HG02970 (cell line): ENCODE results near the gene AP5S1.
"Not testable (repeated sequence)": the region's sequence is repeated elsewhere in the genome, so short reads cannot be mapped to it uniquely, and the experiment has no call there.

Experiments
- ATAC-seq: cut with Tn5 transposase; IDR thresholded peaks from one replicate; pipeline ENCODE4 v1.9.1; 2021; ENCODE audit warnings: mild to moderate bottlenecking, moderate library complexity, moderate number of reproducible peaks; ENCODE audit not compliant: unreplicated experiment, low FRiP score

The AP5S1 gene

DNA sequence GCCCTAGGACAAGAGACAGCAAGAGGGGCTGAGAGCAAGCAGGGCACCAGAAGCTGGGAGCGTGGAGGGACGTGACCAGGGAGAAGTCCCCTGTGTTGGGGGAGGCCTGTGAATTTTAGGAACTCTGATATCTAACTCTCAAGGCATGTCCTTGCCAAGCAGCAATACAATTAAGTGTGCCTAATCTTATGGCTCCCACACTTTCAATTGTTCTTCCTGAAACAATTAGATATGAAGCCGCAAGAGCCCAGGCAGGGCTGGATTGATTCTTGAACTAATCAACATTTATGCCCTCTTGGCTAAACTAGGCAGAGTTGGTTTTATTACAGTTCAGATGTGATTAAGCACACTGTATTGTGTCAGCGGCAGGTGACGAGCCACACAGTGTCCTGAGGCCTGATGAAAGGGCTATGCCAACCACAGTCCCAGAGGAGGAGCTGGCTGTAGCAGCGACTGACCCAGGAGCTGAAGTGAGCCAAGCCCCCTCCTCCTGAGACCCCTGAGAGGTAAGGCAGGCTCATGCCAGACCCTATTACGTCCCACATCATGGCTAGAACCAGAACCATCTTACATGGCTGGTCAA, 22.1 kb downstream of the AP5S1 start:
- no peak for ATAC-seq

DNA sequence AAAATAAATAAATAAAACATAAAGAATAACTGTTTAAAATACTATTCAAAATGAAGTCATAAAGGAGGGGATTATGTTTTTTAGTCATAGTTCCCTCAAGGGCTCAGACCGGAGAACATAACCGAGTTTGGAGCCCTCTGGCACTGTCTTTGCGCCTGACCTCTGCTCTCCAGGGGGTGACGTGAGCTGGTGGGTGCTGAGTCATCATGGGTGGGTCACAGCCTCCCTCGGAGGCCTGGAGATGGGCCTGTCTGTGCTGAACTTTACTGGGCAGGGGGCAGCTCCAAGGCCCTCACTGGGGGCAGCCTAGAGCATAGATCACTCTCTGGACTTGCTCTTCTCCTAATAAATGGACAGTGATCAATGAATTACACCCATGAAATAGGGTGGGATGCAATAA, 23.1 kb downstream of the AP5S1 start:
- ATAC-seq = no peak

DNA sequence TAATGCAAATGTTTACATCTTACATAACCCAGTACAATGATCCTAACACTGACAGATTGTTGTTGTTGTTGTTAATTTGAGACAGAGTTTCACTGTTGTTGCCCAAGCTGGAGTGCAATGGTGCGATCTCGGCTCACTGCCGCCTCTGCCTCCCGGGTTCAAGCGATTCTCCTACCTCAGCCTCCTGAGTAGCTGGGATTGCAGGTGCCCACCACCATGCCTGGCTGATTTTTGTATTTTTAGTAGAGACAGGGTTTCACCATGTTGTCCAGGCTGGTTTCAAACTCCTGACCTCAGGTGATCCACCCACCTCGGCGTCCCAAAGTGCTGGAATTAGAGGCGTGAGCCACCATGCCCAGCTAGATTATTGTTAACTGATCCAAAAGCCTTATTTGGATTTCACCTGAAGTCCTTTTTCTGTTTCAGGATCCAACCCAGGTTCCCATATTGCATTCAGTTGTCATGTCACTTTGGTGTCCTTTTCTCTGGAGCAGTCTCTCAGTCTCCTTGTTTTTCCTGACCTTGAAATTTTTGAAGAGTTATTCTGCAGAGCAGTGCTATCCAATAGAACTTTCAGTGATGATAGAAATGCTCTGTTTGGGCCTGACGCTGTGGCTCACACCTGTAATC, 23.8 kb downstream of the AP5S1 start:
- ATAC-seq = not testable (repeated sequence)

DNA sequence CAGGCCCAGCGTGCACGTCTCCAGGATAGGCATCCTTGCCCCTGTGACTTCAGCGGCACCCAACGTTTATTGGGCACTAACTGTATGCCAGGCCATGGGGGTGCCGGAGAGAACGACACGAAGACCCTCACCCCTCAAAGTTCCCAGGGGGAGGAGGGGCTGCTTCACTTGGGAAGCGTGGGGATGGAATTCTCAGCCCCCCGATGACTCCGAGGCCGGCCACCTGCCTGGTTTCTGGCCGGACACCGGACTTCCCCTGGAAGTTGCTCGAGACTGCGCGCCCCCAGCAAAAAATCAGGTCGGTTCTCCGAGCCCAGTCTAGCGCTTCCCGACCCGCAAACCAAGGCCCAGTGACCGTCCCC, 26.0 kb downstream of the AP5S1 start:
- ATAC-seq = no peak

DNA sequence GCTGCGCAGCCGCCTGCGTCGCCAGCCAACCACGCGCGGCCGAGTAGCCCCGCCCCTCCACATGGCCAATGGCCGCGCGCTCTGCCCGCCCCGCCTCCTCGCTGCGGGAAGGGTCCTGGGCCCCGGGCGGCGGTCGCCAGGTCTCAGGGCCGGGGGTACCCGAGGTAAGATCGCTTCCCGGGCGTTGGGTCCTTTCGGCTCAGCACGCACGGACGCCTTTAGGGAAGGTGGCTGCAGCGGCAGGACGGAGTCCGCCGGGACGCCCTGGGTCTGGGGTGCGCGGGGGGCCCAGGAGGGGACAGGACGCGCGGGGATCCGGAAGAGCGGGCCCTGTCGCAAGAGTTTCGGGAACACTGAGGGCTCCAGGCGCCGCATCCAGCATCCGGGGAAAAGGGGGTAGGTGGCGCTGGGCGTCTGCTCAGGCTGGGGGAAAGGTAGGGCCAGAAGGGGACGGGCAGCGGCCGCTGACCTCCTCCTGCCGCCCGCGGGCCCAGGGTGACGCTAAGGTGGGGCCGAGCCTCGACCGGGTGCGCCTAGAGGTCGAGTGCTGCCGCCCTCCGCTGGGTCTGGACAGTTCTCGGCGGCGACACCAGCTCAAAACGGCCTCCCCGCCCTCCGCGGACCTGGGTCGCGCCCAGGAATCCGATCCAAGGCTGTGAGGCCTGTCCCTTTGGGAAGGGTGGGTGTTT, 26.5 kb downstream of the AP5S1 start, which contains the start of gene MAVS:
TSS of gene MAVS (plus strand) at position 95 of the 689 bp plus-strand sequence. CDS start 7,791 bp downstream, outside the sequence.
- ATAC-seq = peak; percentile 91

DNA sequence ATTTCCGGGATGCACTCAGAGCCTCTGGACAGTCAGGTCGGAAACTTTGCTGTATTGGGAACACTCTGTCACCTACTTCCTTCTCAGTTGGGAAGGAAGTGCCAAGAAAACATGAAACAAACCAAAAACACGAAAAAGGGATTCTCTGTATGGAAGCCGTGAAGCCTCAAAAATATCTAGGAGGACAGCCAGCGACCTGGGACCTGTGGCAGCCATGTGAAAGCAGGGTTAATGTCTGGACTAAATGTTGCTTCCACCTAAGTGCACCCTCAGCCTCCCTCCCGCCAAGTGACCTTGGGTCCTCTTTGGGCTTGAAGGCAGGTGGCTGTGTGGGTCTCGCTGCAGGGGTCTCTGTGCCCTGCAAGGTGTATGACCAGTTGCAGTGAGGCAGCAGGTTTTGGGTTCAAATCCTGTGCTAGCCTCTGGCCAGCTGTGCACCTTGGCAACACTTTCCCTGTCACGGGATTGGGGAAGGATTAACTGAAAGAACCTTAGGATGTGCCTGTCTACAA, 27.1 kb downstream of the AP5S1 start:
- ATAC-seq = no peak

DNA sequence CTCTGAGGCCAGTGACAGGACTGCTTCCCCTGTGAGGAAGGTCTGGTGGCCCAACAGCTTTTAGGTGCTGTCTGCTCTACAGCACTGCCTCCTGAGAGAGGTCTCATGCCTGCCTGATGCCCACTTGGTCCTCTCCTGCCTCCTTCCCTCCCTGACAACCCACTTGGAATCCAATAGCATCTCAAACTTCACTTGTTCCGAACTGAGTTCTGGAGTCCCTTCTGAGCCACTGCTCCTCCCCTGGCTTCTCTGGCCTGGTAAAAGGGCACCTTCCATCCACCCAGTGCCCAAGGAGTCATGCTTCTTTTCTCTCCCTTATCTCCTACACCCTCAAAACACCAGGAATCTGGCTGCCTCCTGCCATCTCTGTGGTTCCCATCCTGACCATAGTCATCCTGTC, 28.2 kb downstream of the AP5S1 start:
- ATAC-seq = no peak

DNA sequence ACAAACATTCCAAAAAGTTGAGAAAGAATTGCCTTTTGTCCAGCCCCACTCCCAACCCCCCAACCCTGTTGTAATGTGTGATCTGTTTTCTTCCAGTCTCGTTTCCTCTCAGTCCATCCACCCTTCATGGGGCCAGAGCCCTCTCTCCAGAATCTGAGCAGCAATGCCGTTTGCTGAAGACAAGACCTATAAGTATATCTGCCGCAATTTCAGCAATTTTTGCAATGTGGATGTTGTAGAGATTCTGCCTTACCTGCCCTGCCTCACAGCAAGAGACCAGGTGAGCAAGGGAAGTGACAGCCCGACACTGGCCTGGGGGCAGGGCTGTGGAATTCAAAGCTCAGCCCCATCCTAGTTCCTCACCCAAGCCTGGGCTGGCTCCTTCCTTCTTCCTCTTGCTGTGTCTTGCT, 34.1 kb downstream of the AP5S1 start:
- ATAC-seq = no peak

DNA sequence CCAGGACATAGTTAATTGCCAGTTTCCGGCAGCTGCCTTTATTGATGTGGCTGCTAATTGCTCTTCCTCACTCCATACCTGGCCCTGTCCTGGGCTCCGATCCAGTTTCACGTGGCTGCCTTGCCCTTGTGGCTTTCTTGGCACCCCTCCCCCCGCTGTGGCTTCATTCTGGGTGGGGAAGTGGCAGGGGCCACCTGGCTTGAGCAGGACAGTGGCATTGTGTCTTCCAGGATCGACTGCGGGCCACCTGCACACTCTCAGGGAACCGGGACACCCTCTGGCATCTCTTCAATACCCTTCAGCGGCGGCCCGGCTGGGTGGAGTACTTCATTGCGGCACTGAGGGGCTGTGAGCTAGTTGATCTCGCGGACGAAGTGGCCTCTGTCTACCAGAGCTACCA, 37.1 kb downstream of the AP5S1 start:
- no peak for ATAC-seq

DNA sequence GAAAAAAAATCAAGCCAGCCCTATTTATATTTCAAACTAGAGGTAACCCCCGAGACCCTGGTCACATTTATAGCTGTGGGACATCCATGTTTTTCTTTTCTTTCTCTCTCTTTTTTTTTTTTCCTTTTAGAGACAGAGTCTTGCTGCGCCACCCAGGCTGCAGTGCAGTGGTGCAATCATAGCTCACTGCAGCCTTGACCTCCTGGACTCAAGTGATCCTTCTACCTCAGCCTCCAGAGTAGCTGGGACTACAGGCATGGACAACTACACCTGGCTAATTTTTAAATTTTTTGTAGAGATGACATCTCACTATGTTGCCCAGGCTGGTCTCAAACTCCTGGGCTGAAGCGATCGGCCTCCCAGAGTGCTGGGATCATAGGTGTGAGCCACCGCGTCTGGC, 38.3 kb downstream of the AP5S1 start:
- no peak for ATAC-seq

DNA sequence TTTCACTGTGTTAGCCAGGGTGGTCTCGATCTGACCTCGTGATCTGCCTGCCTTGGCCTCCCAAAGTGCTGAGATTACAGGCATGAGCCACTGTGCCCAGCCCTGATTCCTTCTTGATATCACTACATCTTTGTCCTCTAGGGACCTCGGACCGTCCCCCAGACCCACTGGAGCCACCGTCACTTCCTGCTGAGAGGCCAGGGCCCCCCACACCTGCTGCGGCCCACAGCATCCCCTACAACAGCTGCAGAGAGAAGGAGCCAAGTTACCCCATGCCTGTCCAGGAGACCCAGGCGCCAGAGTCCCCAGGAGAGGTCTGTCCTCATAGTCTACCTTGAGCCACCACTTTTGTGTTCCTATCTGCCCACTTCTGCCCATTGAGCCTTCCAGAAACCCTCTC, 40.8 kb downstream of the AP5S1 start:
- ATAC-seq = no peak

DNA sequence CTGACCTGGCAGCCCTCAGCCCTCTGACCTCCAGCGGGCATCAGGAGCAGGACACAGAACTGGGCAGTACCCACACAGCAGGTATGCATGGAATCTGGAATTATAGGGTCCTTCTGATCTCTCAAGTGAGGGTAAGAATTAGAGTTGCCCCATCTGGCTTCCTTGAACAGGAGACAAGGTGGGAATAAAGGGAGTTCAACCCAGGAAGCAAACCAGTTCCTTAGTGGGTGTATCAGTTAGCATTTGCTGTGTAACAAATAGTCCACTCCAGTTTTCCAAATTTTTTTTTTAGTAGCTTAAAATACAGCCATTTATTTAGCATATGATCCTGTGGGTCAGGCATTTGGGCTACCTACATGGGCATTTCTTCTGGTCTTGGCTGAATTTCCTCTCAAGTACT, 42.0 kb downstream of the AP5S1 start:
- no peak for ATAC-seq

DNA sequence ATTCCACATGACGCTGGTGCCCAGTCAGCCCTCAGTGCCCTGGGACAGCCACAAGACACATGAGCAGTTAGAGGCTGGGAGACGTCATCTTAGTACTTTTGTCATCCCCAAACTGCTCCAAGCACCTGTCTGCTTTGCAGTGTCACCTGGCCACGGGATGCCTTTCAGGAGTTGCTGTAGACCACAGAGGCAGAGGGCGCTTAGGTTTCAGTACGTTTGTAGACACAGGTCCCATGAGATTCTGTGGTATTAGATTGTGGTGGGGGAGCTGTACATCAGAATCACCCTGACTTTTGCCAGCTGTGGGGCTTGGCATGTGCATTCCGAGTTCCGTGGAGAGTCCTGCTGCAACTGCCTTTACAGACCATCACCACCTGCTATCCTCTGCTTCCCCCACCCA, 43.0 kb downstream of the AP5S1 start:
- ATAC-seq = no peak

DNA sequence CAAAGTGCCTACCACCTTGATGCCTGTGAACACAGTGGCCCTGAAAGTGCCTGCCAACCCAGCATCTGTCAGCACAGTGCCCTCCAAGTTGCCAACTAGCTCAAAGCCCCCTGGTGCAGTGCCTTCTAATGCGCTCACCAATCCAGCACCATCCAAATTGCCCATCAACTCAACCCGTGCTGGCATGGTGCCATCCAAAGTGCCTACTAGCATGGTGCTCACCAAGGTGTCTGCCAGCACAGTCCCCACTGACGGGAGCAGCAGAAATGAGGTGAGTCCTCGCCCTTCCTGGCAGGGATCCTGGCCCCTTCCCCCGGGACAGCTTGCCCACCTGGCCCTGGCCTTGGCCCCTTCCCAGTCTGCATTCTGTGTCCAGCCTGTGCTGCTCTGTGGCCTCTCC, 44.2 kb downstream of the AP5S1 start:
- no peak for ATAC-seq

DNA sequence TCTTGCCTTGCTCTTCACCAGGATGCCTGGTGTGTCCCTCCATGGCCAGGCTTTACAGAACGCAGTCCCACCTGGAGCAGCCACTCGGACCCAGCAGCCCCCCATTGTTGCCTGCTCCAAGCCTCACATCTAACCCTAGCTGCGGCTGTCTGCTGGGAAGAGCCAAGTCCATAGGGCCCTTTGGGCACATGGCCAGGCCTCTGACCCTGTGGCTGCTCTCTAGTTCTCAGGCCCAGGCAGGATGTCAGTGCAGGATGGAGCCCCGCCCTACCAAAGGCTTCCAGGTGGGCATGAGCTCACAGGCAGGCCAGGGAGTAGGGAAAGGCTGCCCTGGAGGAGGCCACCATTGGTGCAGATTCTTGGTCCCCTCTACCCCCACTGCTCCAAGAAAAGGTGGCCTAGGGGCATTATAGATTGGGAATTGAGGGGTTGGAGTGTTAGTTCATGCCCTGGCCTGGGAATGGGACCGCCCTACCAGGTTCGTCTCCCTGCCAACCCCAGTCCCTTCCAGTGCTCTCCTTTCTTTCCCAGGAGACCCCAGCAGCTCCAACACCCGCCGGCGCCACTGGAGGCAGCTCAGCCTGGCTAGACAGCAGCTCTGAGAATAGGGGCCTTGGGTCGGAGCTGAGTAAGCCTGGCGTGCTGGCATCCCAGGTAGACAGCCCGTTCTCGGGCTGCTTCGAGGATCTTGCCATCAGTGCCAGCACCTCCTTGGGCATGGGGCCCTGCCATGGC, 45.0 kb downstream of the AP5S1 start:
- ATAC-seq = no peak

DNA sequence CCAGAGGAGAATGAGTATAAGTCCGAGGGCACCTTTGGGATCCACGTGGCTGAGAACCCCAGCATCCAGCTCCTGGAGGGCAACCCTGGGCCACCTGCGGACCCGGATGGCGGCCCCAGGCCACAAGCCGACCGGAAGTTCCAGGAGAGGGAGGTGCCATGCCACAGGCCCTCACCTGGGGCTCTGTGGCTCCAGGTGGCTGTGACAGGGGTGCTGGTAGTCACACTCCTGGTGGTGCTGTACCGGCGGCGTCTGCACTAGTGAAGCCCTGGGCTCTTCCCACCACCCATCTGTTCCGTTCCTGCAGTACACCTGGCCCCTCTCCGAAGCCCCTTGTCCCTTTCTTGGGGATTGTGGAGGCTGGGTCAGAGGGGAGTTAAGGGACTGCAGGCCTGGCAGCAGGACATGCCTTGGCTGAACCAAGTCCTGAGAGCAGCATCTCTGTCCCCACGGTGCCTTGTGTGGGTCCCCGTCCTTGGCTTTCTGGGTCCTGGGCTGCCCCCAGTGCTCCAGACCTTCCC, 45.6 kb downstream of the AP5S1 start:
- ATAC-seq = no peak

DNA sequence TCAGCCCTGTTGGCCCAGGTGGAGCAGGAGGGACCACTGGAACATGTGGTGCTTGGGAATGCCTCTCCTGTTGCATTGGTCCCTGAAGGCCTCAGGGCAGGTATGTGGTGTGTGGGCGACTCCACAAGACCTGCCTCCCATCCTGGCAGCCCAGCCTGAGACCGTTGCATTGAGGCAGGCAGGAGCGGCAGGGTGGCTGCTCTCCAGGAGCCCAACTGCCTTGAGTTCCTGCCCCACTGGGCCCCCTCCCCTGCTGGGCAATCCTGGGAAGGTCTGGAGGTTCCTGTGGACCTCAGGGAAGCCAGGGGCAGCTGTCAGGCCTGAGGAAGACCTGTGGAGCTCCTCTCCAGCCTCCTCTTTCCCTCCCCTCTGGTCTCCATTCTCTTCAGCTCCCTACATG, 46.1 kb downstream of the AP5S1 start:
- no peak for ATAC-seq

DNA sequence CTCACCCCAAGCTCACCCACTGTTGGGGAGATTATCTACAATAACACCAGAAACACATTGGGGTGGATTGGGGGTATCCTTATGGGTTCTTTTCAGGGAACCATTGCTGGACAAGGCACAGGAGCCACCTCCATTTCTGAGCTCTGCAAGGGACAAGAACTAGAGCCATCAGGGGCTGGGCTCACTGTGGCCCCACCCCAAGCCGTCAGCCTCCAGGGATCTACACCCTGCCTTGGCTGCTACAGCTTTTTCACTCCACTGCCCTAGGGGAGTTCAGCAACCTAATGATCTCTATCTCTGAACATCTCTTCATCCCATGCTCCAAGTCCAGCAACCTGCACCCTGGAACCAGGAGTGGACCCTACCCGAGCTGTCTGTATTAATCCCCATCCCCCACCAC, 47.5 kb downstream of the AP5S1 start:
- ATAC-seq = no peak

DNA sequence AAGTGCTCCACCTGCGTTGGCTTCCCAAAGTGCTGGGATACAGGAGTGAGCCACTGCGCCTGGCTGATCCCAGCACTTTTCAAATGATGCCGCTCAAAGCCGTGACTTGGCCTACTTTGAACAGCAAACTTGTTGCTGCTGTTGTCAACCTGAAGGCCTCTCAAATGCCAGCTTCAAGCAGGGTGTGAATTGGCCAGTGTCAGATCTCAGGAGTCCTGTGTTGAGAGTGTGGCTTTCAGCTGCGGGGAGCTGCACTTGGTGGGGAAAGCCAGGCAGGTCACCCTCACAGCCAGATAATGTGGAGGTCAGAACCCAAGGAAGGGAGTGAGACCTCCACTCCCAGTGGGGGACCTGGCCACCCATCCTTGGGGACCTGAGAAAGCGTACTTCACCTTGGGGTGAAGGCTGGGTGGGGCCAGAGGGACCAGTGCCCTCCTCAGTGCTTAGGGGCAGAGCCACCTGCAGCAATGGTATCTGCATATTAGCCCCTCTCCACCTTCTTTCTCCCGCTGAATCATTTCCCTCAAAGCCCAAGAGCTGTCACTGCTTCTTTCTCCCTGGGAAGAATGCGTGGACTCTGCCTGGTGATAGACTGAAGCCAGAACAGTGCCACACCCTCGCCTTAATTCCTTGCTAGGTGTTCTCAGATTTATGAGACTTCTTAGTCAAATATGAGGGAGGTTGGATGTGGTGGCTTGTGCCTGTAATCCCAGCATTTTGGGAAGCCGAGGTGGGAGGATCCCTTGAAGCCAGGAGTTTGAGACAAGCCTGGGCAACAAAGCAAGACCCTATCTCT, 49.7 kb downstream of the AP5S1 start:
- no peak for ATAC-seq
